NB4 (cell line): ENCODE measurements around the gene SMTN.

Experiments
- MYC ChIP-seq: IDR thresholded peaks from 2 replicates; pipeline ENCODE4 v1.6.1; 2011; ENCODE audit warnings: low read depth, low read length
- POLR2A ChIP-seq: IDR thresholded peaks from 2 replicates; pipeline ENCODE4 v1.6.1; 2011; ENCODE audit warnings: mild to moderate bottlenecking; ENCODE audit not compliant: insufficient read length; ENCODE audit errors: extremely low read depth
- TF ChIP-seq, protein P1 (sequence below): IDR thresholded peaks from one replicate; pipeline ENCODE4 v1.5.1; 2012; ENCODE audit warnings: low read depth, low read length
- TF ChIP-seq, protein P2 (sequence below): IDR thresholded peaks from 2 replicates; pipeline ENCODE4 v1.6.1; 2011; ENCODE audit warnings: low read depth, low read length

DNA sequence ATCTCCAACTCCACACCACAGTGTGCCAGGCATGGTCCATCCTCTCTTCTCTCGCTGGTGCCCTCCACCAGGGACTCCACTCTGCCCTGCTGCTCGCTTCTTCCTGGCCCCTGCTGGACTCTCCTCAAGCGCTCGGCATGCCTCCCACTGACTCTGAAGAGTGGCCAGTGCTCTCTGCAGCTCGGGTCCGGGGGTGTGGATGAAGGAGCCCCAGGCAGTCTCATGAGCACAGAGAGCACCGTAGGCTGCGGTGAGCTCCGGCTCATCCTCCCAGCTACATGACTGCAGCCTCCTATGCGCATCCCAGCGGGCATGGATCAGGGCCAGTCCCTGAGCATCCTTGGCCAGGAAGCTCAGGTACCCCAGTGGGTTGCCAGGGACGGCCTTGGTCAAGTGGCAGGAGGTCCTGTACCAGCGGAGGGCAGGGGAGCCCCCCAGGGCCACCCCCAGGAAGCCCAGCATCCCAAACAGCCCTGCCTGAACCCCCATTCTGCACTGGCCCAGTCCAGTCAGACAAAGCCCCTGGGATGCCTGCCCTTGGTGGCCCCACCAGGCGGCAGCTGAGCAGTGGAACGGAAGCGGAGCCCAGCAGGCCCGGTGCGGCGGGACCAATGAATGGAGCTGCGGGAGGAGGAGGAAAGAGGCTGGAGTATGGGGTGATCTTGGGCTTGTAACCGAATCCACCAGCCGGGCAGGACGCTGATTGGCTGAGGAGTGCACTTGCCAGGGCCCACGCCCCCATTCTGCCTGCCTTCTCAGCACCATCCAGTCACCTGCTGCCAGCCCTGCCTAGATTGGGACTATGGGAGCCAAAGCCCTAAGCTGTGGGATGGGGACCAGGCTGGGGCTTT, 59.0 kb downstream of the SMTN start, which contains the start of gene PLA2G3:
- TF ChIP-seq, protein P1, sequence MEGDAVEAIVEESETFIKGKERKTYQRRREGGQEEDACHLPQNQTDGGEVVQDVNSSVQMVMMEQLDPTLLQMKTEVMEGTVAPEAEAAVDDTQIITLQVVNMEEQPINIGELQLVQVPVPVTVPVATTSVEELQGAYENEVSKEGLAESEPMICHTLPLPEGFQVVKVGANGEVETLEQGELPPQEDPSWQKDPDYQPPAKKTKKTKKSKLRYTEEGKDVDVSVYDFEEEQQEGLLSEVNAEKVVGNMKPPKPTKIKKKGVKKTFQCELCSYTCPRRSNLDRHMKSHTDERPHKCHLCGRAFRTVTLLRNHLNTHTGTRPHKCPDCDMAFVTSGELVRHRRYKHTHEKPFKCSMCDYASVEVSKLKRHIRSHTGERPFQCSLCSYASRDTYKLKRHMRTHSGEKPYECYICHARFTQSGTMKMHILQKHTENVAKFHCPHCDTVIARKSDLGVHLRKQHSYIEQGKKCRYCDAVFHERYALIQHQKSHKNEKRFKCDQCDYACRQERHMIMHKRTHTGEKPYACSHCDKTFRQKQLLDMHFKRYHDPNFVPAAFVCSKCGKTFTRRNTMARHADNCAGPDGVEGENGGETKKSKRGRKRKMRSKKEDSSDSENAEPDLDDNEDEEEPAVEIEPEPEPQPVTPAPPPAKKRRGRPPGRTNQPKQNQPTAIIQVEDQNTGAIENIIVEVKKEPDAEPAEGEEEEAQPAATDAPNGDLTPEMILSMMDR = no peak
- no peak for TF ChIP-seq MYC
- TF ChIP-seq POLR2A = no peak
- TF ChIP-seq, protein P2, sequence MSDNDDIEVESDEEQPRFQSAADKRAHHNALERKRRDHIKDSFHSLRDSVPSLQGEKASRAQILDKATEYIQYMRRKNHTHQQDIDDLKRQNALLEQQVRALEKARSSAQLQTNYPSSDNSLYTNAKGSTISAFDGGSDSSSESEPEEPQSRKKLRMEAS = no peak
